GM21515 (cell line): ENCODE data around the gene CDHR5.
"Not testable (repeated sequence)": the region's sequence is repeated elsewhere in the genome, so short reads cannot be mapped to it uniquely, and the experiment has no call there.

ENCODE experiments used
- ATAC-seq: cut with Tn5 transposase; IDR thresholded peaks from one replicate; pipeline ENCODE4 v1.9.1; 2021; ENCODE audit not compliant: unreplicated experiment

The CDHR5 gene, protein sequence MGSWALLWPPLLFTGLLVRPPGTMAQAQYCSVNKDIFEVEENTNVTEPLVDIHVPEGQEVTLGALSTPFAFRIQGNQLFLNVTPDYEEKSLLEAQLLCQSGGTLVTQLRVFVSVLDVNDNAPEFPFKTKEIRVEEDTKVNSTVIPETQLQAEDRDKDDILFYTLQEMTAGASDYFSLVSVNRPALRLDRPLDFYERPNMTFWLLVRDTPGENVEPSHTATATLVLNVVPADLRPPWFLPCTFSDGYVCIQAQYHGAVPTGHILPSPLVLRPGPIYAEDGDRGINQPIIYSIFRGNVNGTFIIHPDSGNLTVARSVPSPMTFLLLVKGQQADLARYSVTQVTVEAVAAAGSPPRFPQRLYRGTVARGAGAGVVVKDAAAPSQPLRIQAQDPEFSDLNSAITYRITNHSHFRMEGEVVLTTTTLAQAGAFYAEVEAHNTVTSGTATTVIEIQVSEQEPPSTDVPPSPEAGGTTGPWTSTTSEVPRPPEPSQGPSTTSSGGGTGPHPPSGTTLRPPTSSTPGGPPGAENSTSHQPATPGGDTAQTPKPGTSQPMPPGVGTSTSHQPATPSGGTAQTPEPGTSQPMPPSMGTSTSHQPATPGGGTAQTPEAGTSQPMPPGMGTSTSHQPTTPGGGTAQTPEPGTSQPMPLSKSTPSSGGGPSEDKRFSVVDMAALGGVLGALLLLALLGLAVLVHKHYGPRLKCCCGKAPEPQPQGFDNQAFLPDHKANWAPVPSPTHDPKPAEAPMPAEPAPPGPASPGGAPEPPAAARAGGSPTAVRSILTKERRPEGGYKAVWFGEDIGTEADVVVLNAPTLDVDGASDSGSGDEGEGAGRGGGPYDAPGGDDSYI

GRCh38 chr11:624705-625635, at the start of gene CDHR5:
CDHR5 (minus strand) TSS chr11:624955; CDS start chr11:624902, 53 bp downstream.
- ATAC-seq, result no peak

DNA sequence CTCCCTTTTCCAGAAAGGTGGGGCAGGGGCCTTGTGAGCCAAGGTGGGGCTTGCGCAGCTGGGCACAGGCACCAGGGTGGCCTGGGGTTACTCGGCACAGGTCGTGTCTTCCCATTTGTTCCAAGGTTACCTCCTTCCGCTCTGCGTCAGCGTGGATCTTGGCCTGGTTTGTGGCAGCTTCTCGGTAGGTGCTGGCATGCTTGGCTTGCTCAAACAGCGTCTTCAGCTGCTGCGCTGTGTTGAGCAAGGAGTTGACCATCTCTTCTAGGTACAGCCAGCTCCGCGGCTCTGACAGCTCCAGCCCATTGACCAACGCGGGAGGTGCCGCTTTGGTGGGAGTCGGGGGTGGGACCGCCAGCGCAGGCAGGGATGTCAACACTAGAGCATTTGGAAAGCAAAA, 49.7 kb upstream of the CDHR5 start:
- ATAC-seq, result no peak

- no peak for ATAC-seq
Measured at GRCh38 chr11:673866-674265, 49.1 kb upstream of the CDHR5 start.

GRCh38 chr11:665704-666281, 41.0 kb upstream of the CDHR5 start:
- no peak for ATAC-seq

DNA sequence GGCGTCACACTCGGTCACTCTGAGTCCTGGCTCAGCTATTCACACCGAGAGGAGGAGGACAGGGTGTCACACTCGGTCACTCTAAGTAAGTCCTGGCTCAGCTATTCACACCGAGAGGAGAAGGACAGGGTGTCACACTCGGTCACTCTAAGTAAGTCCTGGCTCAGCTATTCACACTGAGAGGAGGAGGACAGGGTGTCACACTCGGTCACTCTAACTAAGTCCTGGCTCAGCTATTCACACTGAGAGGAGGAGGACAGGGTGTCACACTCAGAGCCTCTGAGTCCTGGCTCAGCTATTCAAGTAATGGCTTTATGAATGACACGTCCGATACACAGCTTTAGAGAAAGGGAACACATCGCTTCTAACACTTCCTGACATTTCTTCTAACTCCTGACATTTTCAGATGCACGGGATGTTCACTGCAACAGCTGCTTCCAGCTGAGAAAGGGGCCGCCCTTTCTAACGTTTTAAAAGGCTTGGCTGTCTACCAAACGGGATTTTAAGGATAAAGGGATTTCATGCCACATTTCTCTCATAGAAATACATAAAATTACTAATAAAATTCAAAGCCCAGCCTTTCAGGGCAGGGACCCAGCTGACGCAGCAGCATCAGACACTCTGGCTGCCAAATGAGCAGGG, 40.4 kb upstream of the CDHR5 start:
- ATAC-seq, result no peak

DNA sequence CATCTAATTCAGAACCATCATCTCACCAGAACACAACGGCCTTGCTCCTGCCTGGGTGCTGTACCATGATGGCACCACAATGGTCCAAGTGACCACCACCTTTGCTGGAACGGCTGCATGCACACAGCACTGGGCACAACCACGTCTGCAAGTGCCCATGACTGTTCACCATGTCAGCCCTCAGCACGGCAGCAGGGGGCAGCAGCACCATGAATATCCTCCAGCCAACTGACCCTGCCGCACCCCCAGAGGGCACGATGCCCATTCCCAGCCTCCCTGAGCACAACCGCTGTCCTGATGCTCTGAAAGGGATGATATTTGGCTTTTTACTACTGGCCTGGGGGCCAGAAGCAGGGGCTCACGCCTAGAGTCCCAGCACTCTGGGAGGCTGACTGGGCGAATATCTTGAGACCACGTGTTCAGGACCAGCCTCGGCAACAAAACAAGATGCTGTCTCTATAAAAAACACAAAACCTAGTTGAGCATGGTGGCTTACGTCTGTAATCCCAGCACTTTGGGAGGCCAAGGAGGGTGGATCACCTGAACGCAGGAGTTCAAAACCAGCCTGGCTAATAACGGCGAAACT, 38.0 kb upstream of the CDHR5 start:
- ATAC-seq, result no peak

- ATAC-seq, result no peak
Measured at GRCh38 chr11:660681-661444, 36.1 kb upstream of the CDHR5 start.

- no peak for ATAC-seq
Measured at GRCh38 chr11:660281-660680, 35.5 kb upstream of the CDHR5 start.

- ATAC-seq, result no peak
Measured at GRCh38 chr11:659532-660085, 34.9 kb upstream of the CDHR5 start.

GRCh38 chr11:657691-658126, 33.0 kb upstream of the CDHR5 start:
- ATAC-seq, result no peak

DNA sequence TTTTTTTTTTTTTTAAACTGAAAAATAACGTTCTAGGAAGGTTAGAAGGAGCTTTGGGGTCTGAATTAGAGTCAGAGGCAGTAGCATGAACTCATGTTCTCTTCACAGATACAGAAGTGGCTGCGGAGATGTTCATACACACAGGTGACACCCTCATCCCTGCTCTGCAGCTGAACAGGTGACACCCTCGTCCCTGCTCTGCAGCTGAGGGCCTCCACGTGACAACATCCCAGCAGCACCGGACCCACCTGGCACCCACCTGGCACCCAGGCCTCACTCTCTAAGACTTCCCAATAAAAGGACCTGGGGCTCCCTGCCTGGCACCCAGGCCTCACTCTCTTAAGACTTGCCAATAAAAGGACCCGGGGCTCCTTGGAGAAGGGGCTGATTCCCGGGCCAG, 32.1 kb upstream of the CDHR5 start:
- no peak for ATAC-seq

DNA sequence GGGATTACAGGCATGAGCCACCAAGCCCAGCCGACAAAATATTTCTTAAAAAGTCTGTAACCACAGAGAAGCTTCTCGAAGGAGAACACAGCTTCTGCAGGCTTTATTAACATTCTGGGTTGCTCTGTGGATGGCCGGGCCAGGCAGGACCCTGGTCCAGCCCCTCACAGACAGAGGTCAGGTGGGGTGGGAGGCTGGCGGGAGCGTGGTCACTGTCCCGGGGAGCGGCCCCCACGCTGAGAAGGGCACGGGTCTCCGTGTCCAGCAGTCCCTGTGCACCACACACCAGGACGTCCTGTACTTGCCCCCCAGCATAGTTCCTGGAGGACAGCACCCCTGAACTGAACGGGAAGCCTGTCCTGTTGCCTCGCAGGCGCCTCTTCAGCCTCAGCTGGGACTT, 31.7 kb upstream of the CDHR5 start:
- no peak for ATAC-seq

GRCh38 chr11:655036-655726, 30.4 kb upstream of the CDHR5 start:
- ATAC-seq, result no peak

DNA sequence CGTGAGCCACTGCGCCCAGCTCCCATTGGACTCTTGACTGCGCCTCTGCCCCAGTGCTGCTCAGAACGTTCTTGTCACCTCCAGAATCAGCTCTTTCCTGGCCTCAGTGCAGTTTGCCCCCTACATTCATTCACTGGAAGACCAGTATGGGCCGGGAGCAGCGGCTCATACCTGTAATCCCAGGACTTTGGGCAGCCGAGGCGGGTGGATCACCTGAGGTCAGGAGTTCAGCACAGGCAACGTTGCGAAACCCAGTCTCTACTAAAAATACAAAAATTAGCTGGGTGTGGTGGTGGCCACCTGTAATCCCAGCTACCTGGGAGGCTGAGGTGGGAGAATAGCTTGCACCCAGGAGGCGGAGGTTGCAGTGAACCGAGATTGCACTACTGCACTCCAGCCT, 29.7 kb upstream of the CDHR5 start:
- not testable (repeated sequence) for ATAC-seq

DNA sequence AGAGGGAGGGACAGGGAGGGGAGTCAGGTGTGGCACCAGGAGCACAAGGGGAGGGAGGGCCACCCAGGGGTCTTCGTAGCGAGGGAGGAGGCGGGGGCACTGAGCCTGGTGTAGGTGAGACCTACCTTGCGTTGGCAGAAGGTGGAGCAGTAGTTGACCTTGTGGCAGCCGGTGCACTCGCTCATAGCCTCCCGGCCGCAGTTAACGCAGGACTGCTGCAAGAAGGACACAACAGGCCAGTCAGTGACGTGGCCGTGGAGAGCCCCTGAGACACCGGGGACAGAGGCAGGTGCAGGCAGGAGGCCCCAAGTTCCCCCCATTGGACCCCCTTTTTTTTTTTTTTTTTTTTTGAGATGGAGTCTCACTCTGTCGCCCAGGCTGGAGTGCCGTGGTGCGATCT, 29.1 kb upstream of the CDHR5 start:
- ATAC-seq, result no peak

GRCh38 chr11:653136-653535, 28.4 kb upstream of the CDHR5 start:
- ATAC-seq, result not testable (repeated sequence)

GRCh38 chr11:650482-650881, 25.7 kb upstream of the CDHR5 start:
- no peak for ATAC-seq

- not testable (repeated sequence) for ATAC-seq
Measured at GRCh38 chr11:647672-648158, 23.0 kb upstream of the CDHR5 start.
